Measurements from ENCODE around the gene WIPF3.

Gene WIPF3

GRCh38 chr7:29770371-29770770 lies 35.9 kb upstream of the WIPF3 start:
- Histone ChIP-seq H3K27ac (ENCODE audit: poor library complexity, severe bottlenecking) (no peak overlapping the region), H3K27me3 (ENCODE audit: insufficient read depth, poor library complexity, severe bottlenecking) (peaks cover 6% of the 10 kb centered on the region), H3K9me3 (ENCODE audit: severe bottlenecking) (no peaks in the 10 kb centered on the region), H3K4me3 (ENCODE audit: severe bottlenecking) (no peak overlapping the region), H3K36me3 (ENCODE audit: low read depth) (no peaks in the 10 kb centered on the region), H3K4me1 (ENCODE audit: insufficient read depth, poor library complexity, severe bottlenecking) (no peaks in the 10 kb centered on the region)
- no peak for TF ChIP-seq CTCF (IDR thresholded peaks at IDR 0.05; ENCODE audit: poor library complexity, severe bottlenecking)
- DNase-seq (ENCODE audit: low spot score) = no peak
- no peak for ATAC-seq (ENCODE audit: low read depth)

- DNase-seq (ENCODE audit: low spot score) (no peak), ATAC-seq (ENCODE audit: low read depth) (no peak)
- Histone ChIP-seq H3K9me3 (ENCODE audit: severe bottlenecking) (no peaks in the 10 kb centered on the region), H3K27ac (ENCODE audit: poor library complexity, severe bottlenecking) (no peak overlapping the region), H3K4me3 (ENCODE audit: severe bottlenecking) (no peak overlapping the region), H3K27me3 (ENCODE audit: insufficient read depth, poor library complexity, severe bottlenecking) (peaks cover 6% of the 10 kb centered on the region), H3K4me1 (ENCODE audit: insufficient read depth, poor library complexity, severe bottlenecking) (no peaks in the 10 kb centered on the region), H3K36me3 (ENCODE audit: low read depth) (no peaks in the 10 kb centered on the region)
- TF ChIP-seq CTCF (IDR thresholded peaks at IDR 0.05; ENCODE audit: poor library complexity, severe bottlenecking) = no peak
Measured at GRCh38 chr7:29771081-29771816, 35.1 kb upstream of the WIPF3 start.

GRCh38 chr7:29779017-29779416 lies 27.3 kb upstream of the WIPF3 start:
- H3K36me3 ChIP-seq (ENCODE audit: low read depth) = no peaks in the 10 kb centered on the region
- no peak overlapping the region for H3K27ac ChIP-seq (ENCODE audit: poor library complexity, severe bottlenecking)
- ATAC-seq (ENCODE audit: low read depth) (no peak), DNase-seq (ENCODE audit: low spot score) (no peak)
- no peaks in the 10 kb centered on the region for H3K9me3 ChIP-seq (ENCODE audit: severe bottlenecking)
- no peak overlapping the region for H3K4me3 ChIP-seq (ENCODE audit: severe bottlenecking)
- no peaks in the 10 kb centered on the region for H3K4me1 ChIP-seq (ENCODE audit: insufficient read depth, poor library complexity, severe bottlenecking)
- peaks cover 24% of the 10 kb centered on the region for H3K27me3 ChIP-seq (ENCODE audit: insufficient read depth, poor library complexity, severe bottlenecking)
- TF ChIP-seq CTCF (IDR thresholded peaks at IDR 0.05; ENCODE audit: poor library complexity, severe bottlenecking) = no peak

GRCh38 chr7:29780346-29780745 lies 26.0 kb upstream of the WIPF3 start:
- H3K36me3 ChIP-seq (ENCODE audit: low read depth) = no peaks in the 10 kb centered on the region
- ATAC-seq (ENCODE audit: low read depth) = no peak
- no peaks in the 10 kb centered on the region for H3K9me3 ChIP-seq (ENCODE audit: severe bottlenecking)
- no peak for DNase-seq (ENCODE audit: low spot score)
- no peak overlapping the region for H3K27ac ChIP-seq (ENCODE audit: poor library complexity, severe bottlenecking)
- peaks cover 24% of the 10 kb centered on the region for H3K27me3 ChIP-seq (ENCODE audit: insufficient read depth, poor library complexity, severe bottlenecking)
- no peaks in the 10 kb centered on the region for H3K4me1 ChIP-seq (ENCODE audit: insufficient read depth, poor library complexity, severe bottlenecking)
- TF ChIP-seq CTCF (IDR thresholded peaks at IDR 0.05; ENCODE audit: poor library complexity, severe bottlenecking) = no peak
- H3K4me3 ChIP-seq (ENCODE audit: severe bottlenecking) = no peak overlapping the region

GRCh38 chr7:29783671-29784070 lies 22.6 kb upstream of the WIPF3 start:
- no peak overlapping the region for H3K4me3 ChIP-seq (ENCODE audit: severe bottlenecking)
- H3K27me3 ChIP-seq (ENCODE audit: insufficient read depth, poor library complexity, severe bottlenecking) = peaks cover 12% of the 10 kb centered on the region
- no peak for TF ChIP-seq CTCF (IDR thresholded peaks at IDR 0.05; ENCODE audit: poor library complexity, severe bottlenecking)
- no peak for DNase-seq (ENCODE audit: low spot score)
- ATAC-seq (ENCODE audit: low read depth) = no peak
- H3K36me3 ChIP-seq (ENCODE audit: low read depth) = no peaks in the 10 kb centered on the region
- H3K27ac ChIP-seq (ENCODE audit: poor library complexity, severe bottlenecking) = no peak overlapping the region
- H3K9me3 ChIP-seq (ENCODE audit: severe bottlenecking) = no peaks in the 10 kb centered on the region
- no peaks in the 10 kb centered on the region for H3K4me1 ChIP-seq (ENCODE audit: insufficient read depth, poor library complexity, severe bottlenecking)

Data from RWPE2 (cell line).